Hematopoietic multipotent progenitor cell treated with erythropoietin and hydrocortisone succinate and interleukin-3 and kit ligand, for 6 days (in vitro differentiated cells): ENCODE measurements around the gene AKAP8.

ENCODE experiments used
- DNase-seq: peaks from one replicate; pipeline ENCODE4 v3.0.0-alpha.2; 2015

Gene AKAP8

DNA sequence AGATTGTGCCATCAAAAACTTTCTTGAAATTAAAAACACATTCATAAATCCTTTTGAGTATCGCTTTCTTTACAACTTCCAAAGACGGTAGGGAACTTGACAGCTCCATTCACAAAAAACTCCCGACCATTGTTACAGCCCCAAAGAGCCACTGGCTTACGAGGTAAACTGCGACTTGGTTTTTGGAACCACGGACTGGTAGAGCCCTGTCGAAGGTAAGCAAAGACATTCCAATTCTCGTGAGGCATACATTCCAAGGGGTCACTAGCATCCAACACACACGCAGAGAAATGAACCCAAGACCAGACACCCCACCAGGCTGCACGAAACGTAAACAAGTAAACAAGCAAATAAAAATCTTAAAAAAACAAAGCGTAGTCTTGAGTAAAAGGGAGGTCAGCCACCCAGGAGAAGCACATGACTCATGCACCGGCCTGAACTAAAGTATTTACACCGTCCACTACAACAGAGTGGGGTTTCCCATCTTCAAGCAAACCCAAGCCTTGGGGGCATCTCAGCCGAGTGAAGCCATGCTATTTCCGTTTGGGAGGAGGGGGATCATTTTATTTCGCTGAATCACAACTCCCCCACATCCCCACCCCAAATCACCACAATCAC lies 48.7 kb downstream of the AKAP8 start:
- no peak for DNase-seq

DNA sequence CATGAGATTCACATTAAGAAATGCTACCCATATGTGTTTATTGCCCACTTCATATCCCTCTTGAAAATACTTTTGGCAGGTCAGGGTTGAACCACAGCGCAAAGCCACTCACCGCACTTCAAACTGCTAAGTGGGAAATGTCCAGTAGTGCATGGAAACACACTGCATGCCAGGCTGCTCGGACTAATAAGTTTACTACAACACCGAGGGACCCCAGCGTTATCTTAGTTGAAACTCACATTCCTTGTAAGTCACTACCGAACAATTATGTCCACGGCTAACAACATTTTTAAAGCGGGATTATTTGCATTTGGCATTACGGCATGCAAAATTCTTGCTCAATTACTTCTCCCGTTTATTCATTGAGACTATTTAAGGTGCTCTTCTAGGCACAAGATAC lies 51.3 kb downstream of the AKAP8 start:
- DNase-seq = no peak

DNA sequence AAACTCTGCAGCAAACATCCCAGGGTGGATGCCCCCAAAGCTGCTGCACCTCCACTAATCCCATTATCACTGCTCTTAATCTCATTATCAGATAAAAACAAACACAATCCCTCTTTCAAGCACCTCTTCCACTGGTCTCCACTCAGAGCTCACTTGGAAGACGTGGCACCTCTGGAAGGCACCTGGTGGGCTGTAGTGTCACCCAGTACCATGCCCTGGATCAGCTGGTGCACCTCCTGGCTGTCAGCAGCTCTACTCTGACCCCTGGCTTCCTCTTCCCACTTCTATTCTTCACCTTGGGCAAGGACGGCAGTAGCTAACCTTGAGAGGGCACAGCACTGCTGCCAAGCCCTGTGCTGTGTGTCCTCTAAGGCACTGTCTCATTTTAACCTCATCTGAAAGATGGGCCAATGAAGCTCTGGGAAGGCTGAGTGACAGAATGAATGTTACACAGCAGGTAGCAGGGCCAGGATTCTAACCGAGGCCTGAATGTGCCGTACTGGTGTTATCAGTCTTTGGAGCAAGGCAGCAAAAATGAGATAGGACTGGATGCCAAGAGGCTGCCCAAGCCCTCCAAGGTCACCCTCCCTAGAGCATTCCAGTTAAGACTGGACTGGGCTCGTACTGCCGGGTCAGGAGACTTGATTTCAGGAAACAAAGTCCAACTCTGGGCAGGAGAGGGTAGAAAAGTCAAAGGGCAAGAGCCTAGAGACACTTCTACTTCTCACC lies 54.6 kb downstream of the AKAP8 start:
- peak; percentile 50 for DNase-seq

DNA sequence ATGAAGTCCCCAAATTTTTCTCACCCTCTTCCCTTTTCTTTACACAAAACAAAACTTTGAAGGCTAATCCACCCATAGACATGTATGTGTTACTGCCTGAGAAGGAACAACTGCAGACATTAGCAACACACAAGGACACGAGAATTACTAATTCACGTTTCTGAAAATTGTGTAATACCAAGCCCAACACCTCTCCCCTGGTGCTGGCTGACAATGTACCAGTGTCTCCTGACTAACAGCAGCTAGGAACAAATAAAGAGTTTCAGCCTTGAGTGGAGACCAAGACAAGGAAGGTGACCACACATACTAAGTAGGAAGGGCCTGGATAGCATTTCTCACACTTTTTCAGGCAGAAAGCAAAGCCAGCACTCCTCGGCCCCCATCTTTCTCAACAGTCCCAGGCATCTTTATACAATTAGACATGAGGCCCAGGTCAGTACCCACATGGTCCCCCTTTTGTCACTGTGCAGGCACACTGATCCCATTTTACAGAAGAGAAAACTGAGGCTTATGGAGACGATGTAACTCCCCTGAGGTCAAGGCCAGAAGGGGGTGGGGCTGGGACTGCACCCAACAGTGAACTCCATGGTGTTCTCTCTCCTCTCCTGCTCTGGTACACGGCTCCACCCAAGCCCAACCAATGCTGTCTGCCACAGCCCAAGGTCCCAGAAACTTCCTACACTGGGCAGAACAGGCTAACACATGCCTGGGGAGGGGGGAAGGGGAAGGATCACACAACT lies 55.9 kb downstream of the AKAP8 start:
- DNase-seq = peak; percentile 69

DNA sequence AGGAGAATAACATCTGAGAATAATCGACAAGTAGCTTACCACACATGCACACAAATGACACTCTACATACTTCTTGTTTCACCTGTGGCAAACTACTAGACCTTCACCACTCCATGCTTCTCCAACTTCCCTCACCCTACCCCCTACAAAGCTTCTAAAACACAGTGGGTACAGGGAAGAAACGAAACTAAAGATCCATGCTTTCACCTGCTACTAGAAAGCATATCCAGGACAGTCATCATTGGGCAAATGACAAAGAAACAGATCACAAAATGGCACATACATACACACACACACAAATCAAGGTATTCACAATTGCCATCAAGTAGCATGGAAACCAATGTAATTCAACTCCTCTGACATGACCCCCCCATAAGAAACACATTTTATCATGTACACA lies 57.8 kb downstream of the AKAP8 start:
- DNase-seq = no peak

DNA sequence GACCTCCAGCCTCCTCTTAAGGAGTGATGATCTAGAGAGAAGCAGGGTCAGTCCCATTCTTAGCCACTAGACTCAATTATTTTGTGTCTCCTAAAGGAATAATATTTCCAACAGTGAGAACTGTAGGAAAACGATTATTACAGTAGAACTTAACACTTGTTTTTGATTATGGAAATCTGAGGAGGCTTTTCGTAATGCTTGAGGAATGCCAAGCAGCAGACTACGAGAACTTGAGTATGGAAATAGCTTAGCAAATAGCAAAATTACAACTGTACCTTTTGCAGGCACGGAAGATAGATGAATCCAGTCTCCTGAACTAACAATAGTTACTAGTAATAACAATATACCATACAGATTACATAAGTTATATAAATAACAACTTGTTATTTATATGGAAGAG lies 59.5 kb downstream of the AKAP8 start:
- DNase-seq = no peak

DNA sequence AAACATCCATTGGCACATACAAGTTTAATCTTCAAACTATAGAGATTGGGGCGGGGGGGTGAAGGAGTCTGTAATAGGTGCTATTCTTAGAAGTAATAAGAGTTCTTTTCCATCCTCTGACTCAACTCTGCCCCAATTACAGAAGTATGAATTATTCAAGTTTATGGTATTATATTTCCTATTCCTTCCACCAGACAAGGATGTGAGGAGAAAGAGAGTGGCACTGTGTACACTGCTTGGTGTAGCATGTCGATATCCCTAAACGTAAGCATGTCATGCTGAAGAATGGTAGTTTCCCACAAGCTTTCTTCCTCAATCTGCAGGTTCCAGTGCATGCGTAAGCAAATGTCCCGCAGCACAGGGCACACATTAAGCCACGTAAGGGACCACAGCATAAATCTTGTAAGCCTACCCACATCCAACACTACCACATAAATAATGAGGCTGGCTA lies 61.3 kb downstream of the AKAP8 start:
- DNase-seq = no peak

DNA sequence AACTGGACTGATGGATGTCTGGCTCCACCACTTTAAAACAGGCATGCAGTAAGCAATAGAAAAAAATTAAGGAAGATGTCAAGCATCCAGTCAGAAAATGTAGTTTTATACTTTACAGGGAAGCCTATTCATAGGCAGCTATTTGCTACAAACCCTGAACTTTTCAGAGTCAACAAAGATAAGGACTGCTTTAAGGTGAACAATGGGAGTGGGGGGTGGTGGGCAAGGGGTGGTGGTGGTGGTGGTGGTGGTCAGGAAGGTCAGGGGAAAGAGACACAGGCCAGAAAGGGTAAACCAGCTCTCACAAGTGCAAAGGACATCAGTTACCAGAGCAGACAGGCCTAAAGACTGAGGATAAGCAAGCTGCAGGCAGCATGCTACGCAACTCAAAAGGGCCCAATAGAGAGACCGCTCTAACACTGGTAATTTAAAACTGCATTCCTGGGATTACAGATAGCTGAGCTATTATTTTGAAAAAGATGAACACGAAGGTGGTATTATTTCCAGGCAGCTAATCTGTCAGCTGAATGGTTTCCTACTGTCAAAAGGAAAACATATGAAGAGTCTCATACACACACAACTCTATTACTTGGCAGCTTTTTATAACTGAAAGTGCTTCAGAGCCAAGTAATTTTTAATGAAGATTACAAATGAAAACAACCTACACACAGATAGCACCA lies 62.1 kb downstream of the AKAP8 start:
- DNase-seq = no peak

DNA sequence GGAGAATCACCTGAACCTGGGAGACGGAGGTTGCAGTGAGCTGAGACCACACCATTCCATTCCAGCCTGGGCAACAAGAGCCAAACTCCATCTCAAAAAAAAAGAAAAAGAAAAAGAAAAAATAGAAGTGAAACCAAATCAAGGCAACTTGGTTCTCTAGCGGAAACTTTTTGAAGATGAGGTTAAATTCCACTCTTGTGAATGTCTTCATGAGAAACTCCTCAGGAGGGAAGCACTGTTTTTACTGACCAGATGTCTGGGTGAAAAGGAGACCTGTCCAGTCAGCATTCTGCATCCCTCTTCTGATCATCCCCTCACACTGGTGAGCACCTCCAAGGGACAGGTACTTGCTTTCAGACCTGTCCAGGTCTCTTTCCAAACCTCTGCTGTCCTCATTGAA lies 63.1 kb downstream of the AKAP8 start:
- DNase-seq = no peak

DNA sequence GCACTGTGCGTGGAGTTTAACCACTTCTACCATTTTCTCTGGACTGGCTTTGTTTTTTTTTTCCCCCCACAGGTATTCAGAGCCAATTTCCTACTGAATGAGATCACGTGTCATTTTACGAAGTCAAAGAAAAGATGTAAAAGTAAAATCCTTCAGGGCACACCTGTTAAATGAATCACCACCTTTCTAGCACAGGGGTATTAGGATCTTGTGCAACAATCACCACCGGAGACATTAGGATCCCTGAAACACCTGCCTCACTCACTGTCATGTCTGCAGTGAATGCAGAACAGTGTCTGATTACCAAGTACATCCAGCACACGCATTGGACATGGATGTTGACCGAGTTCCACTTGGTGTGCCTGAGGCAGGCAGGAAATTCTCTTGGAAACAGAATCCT lies 64.5 kb downstream of the AKAP8 start:
- no peak for DNase-seq

DNA sequence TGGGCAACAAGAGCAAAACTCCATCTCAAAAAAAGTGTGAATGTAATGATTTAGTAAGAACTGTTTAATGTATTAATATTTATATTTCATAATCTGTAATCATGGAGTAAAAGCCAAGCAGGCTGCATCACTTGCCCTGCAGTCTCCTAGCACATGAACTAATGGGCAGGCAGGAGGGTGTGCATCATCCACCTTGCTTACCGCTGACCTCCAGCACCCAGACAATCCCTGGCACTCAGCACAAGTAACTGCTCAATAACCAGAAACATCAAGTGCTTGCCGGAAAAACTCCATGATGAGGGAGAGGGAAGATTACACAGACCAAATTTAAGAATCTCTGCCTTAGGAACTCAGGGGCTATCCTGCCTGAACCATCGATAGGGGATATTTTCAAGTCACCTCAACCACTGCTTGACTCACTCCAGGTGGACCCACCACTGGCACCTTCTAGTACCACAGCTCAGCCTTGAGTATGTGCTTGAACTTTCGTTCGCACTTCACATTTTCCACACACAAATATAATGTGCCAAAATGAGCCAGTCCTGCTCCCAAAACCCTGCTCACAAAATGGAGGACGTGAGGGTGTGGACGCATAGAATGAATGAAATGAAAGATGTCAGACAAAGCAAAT lies 65.8 kb downstream of the AKAP8 start:
- no peak for DNase-seq

DNA sequence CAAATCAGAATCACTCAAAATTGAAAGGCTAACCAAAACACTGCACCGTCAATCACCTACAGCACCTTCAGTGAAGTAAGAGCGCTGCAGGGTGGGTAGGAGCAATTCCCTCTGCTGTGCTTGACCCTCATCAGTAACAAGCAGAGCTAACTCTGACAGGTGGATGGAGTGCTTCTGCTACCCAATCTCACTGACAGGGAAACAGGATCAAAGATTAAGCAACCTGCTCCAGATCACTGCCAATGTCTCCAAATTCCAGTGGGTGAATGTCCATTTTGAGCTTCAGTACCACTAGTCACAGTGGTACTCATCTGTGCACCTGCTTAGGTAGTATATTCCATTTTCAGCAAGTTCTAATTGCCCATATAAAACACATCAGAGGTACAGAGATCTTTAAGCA lies 72.4 kb downstream of the AKAP8 start:
- no peak for DNase-seq

DNA sequence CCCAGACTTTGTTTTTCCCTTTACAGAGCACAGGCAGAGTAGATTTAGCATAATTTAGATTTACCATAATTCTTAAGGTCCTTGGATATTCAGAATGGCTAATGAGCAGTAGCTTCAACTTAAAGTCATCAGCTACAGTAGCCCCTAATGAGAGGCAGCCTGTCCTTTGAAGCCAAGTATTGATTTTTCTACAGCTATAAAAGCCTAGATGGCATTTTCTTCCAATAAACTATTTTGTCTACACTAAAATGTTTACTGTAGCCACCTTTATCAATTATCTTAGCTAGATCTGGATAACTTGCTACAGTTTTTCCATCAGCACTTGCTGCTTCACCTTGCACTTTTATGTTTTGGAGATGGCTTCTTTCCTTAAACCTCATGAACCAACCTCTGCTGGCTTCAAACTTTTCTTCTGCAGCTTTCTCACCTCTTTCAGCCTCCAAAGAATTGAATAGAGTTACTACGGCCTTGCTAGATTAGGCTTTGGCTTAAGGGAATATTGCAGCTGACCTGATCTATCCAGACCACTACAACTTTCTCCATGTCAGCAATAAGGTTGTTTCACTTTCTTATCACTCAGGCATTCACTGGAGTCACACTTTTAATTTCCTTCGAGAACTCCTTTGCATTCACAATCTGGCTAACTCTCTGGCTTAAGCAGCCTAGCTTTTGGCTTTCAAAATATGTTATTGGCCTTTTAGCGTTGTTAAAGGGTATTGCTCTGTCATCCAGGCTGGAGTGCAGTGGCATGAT lies 73.8 kb downstream of the AKAP8 start:
- DNase-seq = no peak

DNA sequence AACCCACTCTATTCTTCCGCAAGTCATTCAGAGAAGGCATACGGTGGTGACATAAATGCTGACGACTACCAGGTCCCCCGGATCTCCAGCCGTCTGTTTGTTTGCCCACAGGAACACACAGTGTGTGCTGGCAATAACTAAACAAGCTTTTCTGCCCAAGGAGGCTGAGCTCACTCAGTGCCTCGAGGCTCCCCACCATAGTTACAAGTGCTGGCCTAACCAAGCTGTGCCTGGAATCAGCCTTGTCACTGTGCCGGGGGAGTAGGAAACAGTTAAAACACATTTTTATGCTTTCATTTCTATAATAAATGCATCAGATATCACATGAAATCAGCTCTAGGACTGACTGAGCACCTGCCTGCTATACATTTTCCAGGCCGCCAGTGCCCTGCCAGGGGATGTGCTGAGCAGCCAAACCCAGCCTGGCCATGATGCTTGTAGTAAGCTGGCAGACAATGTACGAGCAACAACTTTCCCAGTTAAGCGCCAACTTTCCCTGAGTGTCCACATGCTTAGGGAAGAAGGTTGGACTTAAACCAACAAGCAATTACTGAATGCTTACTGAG lies 75.4 kb downstream of the AKAP8 start:
- no peak for DNase-seq
